ENCODE results near the gene SLC8A1. TPM values are rescaled to one million over a fixed set of nuclear protein-coding genes. Genes with fewer than 3 reads are reported as not detected.

The SLC8A1 gene
- under 1 TPM; 0.22 to 0.31 TPM for total RNA-seq

DNA sequence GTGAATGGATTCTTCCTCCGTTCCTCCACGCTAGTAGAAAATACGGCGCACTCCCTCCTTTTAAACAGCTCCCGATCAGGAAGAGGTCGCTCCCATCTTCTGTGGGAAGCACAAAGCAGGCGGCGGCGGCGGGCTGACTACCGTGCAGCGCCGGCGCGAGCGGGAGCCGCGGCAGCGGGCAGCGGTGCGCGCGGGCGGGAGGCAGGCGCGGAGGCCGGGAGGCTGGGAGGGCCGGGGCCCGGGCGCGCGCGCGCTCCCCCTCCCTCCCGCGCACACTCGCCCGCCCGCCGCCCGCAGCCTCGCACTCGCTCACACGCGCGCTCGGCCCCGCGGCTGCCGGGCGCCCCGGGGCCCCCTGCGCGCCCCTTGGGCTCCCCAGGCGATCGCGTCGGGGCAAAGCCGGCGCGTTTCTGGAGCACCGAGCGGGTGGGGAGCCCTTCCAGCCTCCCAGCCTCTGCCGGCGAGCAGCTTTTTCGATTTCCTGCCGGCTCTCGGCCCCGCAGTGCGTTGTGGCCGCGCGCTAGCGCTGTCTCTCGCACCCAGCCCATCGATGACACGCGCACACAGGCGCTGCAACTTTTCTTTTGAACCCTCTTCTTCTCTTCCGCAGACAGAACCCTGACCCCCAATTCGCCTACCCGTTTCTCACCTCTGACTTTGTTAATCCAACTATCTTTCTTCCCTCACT is at the start of gene SLC8A1:
SLC8A1 (minus strand) TSS at position 173 of the 688 bp plus-strand sequence.
- Mint-ChIP-seq H3K27me3 (peaks cover 52% of the 10 kb centered on the region), H3K4me3 (peak within 1 kb of the TSS; percentile 73), H3K27ac (no peak within 1 kb of the TSS), H3K4me1 (peaks cover 11% of the 10 kb centered on the region), H3K36me3 (no peaks in the 10 kb centered on the region), H3K9me3 (no peaks in the 10 kb centered on the region)
- peak; percentile 28 for DNase-seq

- no peak for DNase-seq
- H3K4me3 Mint-ChIP-seq, result no peak overlapping the region
- H3K4me1 Mint-ChIP-seq, result no peaks in the 10 kb centered on the region
- no peaks in the 10 kb centered on the region for H3K27me3 Mint-ChIP-seq
- H3K27ac Mint-ChIP-seq, result no peak overlapping the region
- no peaks in the 10 kb centered on the region for H3K36me3 Mint-ChIP-seq
- H3K9me3 Mint-ChIP-seq, result no peaks in the 10 kb centered on the region
Observed at GRCh38 chr2:40499437-40499836, 47.5 kb upstream of the SLC8A1 start.

GRCh38 chr2:40497251-40497859 is 45.5 kb upstream of the SLC8A1 start:
- Mint-ChIP-seq H3K27me3 (peaks cover 3% of the 10 kb centered on the region), H3K4me1 (no peaks in the 10 kb centered on the region), H3K4me3 (no peak overlapping the region), H3K27ac (no peak overlapping the region), H3K36me3 (peaks cover 1% of the 10 kb centered on the region), H3K9me3 (peaks cover 2% of the 10 kb centered on the region)
- no peak for DNase-seq

GRCh38 chr2:40489678-40489960 is 37.7 kb upstream of the SLC8A1 start:
- H3K27ac Mint-ChIP-seq, result no peak overlapping the region

GRCh38 chr2:40488927-40489677 is 37.2 kb upstream of the SLC8A1 start:
- H3K27ac Mint-ChIP-seq, result no peak overlapping the region
- peaks cover 1% of the 10 kb centered on the region for H3K36me3 Mint-ChIP-seq
- H3K27me3 Mint-ChIP-seq, result peaks cover 3% of the 10 kb centered on the region
- DNase-seq, result no peak
- H3K4me3 Mint-ChIP-seq, result peak overlapping the region; percentile 29
- H3K4me1 Mint-ChIP-seq, result peaks cover 10% of the 10 kb centered on the region
- peaks cover 2% of the 10 kb centered on the region for H3K9me3 Mint-ChIP-seq

More at GRCh38 chr2:40489678-40489960, 37.7 kb upstream of the SLC8A1 start:
- H3K4me3 Mint-ChIP-seq, result no peak overlapping the region
- peaks cover 3% of the 10 kb centered on the region for H3K27me3 Mint-ChIP-seq
- DNase-seq, result no peak
- H3K36me3 Mint-ChIP-seq, result peaks cover 1% of the 10 kb centered on the region
- H3K9me3 Mint-ChIP-seq, result peaks cover 2% of the 10 kb centered on the region
- peaks cover 10% of the 10 kb centered on the region for H3K4me1 Mint-ChIP-seq

- Mint-ChIP-seq H3K27ac (no peak overlapping the region), H3K4me3 (no peak overlapping the region), H3K36me3 (no peaks in the 10 kb centered on the region), H3K9me3 (no peaks in the 10 kb centered on the region), H3K27me3 (no peaks in the 10 kb centered on the region), H3K4me1 (peaks cover 10% of the 10 kb centered on the region)
- no peak for DNase-seq
Observed at GRCh38 chr2:40488101-40488601, 36.3 kb upstream of the SLC8A1 start.

- H3K27ac Mint-ChIP-seq, result no peak overlapping the region
- no peak for DNase-seq
- no peak overlapping the region for H3K4me3 Mint-ChIP-seq
- no peaks in the 10 kb centered on the region for H3K9me3 Mint-ChIP-seq
- H3K36me3 Mint-ChIP-seq, result no peaks in the 10 kb centered on the region
- no peaks in the 10 kb centered on the region for H3K27me3 Mint-ChIP-seq
- H3K4me1 Mint-ChIP-seq, result peaks cover 10% of the 10 kb centered on the region
Observed at GRCh38 chr2:40487602-40488001, 35.7 kb upstream of the SLC8A1 start.

- no peak overlapping the region for H3K27ac Mint-ChIP-seq
Observed at GRCh38 chr2:40485854-40486253, 34.0 kb upstream of the SLC8A1 start.

GRCh38 chr2:40485318-40485717 is 33.4 kb upstream of the SLC8A1 start:
- no peak for DNase-seq
- Mint-ChIP-seq H3K4me1 (peaks cover 10% of the 10 kb centered on the region), H3K9me3 (no peaks in the 10 kb centered on the region), H3K27ac (no peak overlapping the region), H3K27me3 (peaks cover 4% of the 10 kb centered on the region), H3K36me3 (no peaks in the 10 kb centered on the region), H3K4me3 (no peak overlapping the region)

More at GRCh38 chr2:40485854-40486253, 34.0 kb upstream of the SLC8A1 start:
- no peaks in the 10 kb centered on the region for H3K9me3 Mint-ChIP-seq
- no peaks in the 10 kb centered on the region for H3K27me3 Mint-ChIP-seq
- peaks cover 10% of the 10 kb centered on the region for H3K4me1 Mint-ChIP-seq
- DNase-seq, result no peak
- no peaks in the 10 kb centered on the region for H3K36me3 Mint-ChIP-seq
- H3K4me3 Mint-ChIP-seq, result no peak overlapping the region

DNA sequence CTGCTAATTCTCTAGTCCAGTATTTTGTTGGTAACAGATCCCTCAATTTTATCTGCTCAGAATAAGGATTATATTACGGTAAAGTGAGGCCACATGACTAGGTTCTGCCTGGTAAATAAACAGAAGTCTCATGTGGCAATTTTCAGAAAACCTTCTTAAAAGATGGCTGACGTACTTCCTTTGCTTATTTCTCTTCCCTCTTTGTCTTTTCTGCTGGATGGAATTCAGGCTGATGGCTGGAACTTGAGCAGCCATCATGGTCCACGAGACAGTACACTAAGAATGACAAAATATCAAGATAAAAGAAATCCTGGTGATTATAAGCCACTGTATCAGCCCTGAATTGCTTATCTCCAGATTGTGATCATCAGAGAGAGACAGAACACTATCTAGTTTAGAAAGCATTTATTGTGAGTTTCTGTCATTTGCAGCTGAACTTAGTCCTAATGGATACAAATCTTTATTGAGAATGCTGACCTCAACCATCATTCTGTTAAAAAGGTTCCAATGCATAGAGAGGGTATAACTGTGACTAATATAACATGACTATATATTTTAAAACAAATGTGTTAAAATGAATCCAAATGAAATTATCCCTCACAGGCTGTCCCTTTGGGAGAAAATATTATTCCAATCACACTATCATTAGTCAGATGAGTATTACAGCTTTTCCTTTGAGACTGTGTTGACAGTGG is 31.8 kb upstream of the SLC8A1 start:
- no peaks in the 10 kb centered on the region for H3K9me3 Mint-ChIP-seq
- H3K36me3 Mint-ChIP-seq, result no peaks in the 10 kb centered on the region
- H3K4me3 Mint-ChIP-seq, result no peak overlapping the region
- no peaks in the 10 kb centered on the region for H3K4me1 Mint-ChIP-seq
- DNase-seq, result no peak
- peaks cover 4% of the 10 kb centered on the region for H3K27me3 Mint-ChIP-seq
- H3K27ac Mint-ChIP-seq, result no peak overlapping the region

DNA sequence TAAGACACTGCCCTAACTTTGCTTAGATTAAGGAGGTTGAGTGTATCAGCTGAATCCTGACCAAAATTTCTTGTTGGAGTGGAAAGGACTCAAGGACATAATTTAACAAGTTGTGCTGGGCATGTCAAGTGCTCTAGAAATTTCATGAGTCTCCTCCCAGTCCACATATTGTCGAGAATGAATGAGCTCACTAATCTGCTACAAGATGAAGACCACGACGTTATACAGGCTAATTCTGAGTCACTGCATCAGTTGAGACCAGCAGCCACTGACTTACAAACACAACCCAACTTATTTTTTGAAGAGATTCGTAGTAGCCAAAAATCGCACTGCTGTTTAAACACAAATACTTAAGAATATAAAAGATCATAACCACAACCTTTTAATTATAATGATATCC is 28.7 kb upstream of the SLC8A1 start:
- Mint-ChIP-seq H3K4me1 (no peaks in the 10 kb centered on the region), H3K36me3 (no peaks in the 10 kb centered on the region), H3K9me3 (no peaks in the 10 kb centered on the region)

DNA sequence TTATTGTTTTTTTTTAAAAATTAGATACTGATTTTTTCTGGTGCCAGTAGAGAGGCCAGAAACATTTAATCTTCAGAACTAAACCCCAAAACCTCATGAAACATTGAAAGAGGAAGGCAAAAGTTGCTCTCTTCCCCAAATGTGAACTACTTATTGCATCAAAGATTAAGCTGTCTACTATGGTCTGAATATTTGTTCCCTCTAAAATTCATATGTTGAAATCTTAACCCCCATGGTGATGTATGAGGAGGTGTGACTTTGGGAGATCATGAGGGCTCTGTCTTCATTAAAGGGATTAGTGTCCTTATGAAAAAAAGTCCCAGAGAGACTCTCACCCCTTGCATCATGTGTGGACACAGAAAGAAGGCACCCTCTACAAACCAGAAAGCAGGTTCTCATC is 28.2 kb upstream of the SLC8A1 start:
- Mint-ChIP-seq H3K4me3 (no peak overlapping the region), H3K36me3 (no peaks in the 10 kb centered on the region), H3K9me3 (no peaks in the 10 kb centered on the region), H3K27ac (no peak overlapping the region), H3K27me3 (peaks cover 4% of the 10 kb centered on the region), H3K4me1 (no peaks in the 10 kb centered on the region)
- DNase-seq, result no peak

More for the DNA sequence above, 28.7 kb upstream of the SLC8A1 start:
- Mint-ChIP-seq H3K27me3 (peaks cover 4% of the 10 kb centered on the region), H3K27ac (no peak overlapping the region), H3K4me3 (no peak overlapping the region)
- no peak for DNase-seq

DNA sequence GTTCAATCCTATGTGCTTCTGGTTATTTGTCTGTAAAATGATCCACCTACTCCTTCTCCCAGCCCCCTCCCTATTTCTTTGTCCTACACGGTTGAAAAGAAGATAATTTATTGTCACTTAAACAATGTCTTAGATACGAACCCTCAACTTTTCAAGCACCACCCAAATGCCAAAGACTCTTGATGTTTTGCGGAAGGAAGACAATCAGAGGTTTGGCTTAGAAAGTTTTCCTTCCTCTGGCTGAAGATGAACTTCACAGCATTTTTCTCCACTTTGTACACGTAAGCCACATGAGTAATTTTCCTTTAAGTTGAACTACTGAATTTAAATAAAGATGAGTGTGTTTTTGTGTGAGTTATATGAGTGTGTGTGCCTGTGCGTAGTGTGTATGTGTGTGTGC is 25.5 kb upstream of the SLC8A1 start:
- Mint-ChIP-seq H3K9me3 (no peaks in the 10 kb centered on the region), H3K27ac (no peak overlapping the region), H3K27me3 (peaks cover 4% of the 10 kb centered on the region), H3K4me3 (no peak overlapping the region), H3K36me3 (no peaks in the 10 kb centered on the region), H3K4me1 (no peaks in the 10 kb centered on the region)
- DNase-seq, result no peak

DNA sequence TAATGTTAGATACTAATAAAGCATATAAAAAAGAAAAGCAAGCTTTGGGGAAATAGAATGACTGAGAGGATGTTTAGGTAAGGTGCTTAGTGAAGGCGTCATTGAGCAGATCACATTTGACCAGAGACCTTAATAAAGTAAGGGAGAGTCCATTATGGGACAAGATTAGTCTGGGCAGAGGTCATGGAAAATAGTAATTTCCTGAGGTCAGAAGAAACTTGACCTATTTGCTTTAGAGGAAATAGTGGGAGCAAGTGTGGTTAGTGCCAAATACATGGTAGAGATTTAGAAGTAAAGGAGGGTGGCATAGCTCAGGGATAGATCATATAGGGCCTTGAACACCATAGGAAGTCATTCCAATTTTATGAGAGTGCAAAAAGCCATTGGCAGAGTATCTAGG is 24.5 kb upstream of the SLC8A1 start:
- no peak overlapping the region for H3K27ac Mint-ChIP-seq
- H3K4me1 Mint-ChIP-seq, result no peaks in the 10 kb centered on the region
- no peaks in the 10 kb centered on the region for H3K9me3 Mint-ChIP-seq
- H3K27me3 Mint-ChIP-seq, result peaks cover 4% of the 10 kb centered on the region
- DNase-seq, result no peak
- no peak overlapping the region for H3K4me3 Mint-ChIP-seq
- no peaks in the 10 kb centered on the region for H3K36me3 Mint-ChIP-seq

- Mint-ChIP-seq H3K27ac (no peak overlapping the region), H3K9me3 (no peaks in the 10 kb centered on the region), H3K4me3 (no peak overlapping the region), H3K36me3 (no peaks in the 10 kb centered on the region), H3K27me3 (no peaks in the 10 kb centered on the region), H3K4me1 (no peaks in the 10 kb centered on the region)
- no peak for DNase-seq
Observed at GRCh38 chr2:40474306-40474705, 22.4 kb upstream of the SLC8A1 start.

All from activated naive CD8-positive, alpha-beta T cell treated with anti-CD3 and anti-CD28 coated beads for 36 hours (primary cell).